ENCODE measurements around the gene ELOB. TPM values are rescaled to one million over a fixed set of nuclear protein-coding genes. Genes with fewer than 3 reads are reported as not detected.

Gene ELOB
- total RNA-seq, 2 donors from 2014 or later: 209 to 336 TPM

DNA sequence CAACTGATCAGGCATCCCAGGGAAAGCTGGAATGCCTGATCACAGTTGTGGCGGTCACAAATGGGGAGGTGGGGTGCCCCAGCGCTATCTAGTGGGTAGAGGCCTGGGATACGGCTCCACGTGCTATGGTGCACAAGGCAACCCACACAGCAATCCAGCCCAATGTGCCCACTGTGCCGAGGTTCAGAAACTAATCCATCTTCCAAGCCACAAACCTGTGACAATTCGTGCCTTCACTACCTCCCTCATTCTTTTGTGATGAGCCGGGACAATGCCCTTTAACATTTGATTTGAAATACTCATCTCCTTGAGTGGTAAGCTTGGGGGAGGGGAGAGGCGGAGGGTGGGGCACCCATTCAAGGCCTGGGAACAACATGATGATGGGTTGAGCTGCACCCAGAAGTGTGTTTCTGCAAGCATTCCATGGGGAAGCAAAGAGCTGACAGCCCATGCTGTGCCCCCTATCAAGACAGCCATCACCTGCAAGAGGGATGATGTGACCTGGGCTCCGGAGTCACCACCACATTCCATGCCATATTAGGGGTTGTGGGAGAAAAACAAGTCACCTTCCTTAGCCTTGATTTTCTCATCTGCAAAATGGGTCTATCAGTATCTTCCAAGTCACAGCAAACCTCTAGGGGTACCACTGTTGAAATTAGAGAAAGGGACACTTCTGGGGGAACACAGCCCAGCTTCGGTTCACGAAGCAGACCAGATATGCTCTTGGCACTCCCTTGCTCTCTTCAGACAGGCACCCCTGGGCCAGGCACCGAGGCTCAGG, 3.7 kb downstream of the ELOB start:
- no peak for ATAC-seq
- intact Hi-C loops (cut with DNase I, micrococcal nuclease): no loop called here
- DNase-seq: no peak

DNA sequence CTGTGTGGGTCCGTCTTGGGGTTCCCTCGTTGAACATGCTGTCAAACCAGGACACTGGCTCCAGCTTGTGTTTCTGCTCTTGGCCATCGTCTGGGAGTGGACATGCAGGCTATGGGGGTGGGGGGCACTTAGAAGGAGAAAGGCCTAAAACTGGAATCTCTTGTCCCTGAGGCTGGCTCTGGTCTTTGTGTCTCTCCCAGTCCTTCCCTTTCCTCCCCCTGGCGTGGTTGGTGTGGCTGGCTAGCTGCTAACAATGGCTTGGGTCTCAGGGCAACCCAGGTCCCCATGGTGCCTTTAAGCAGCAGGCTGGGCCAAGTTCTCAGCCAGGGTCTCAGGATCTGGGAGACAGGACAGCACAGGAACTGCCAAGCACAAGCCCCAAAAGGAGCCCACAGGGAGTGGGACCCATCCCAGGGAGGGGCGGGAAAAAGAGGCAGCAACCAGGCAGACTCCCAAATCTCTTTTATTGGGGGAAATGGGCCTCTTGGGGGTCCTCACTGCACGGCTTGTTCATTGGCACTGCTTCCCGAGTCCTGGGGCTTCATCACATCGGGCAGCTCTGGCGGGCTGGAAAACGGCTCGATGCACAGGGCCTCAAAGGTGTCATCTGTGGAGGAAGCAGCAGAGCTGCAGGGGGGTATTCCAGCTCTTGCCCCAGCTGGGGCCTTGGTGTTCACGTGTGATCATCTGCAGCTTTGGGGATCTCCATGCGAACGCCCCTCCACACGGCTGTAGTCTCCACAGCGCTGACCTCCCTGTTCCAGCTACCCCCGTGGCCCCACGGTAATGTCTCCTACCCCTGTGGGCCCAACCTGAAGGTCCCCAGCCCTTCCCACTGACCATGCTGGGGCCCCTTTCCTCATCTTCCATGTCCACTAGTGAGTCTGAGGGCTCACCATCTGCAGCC, 5.3 kb downstream of the ELOB start:
- DNase-seq (no peak), ATAC-seq (no peak)
- intact Hi-C loops (cut with DNase I, micrococcal nuclease): no loop called here

DNA sequence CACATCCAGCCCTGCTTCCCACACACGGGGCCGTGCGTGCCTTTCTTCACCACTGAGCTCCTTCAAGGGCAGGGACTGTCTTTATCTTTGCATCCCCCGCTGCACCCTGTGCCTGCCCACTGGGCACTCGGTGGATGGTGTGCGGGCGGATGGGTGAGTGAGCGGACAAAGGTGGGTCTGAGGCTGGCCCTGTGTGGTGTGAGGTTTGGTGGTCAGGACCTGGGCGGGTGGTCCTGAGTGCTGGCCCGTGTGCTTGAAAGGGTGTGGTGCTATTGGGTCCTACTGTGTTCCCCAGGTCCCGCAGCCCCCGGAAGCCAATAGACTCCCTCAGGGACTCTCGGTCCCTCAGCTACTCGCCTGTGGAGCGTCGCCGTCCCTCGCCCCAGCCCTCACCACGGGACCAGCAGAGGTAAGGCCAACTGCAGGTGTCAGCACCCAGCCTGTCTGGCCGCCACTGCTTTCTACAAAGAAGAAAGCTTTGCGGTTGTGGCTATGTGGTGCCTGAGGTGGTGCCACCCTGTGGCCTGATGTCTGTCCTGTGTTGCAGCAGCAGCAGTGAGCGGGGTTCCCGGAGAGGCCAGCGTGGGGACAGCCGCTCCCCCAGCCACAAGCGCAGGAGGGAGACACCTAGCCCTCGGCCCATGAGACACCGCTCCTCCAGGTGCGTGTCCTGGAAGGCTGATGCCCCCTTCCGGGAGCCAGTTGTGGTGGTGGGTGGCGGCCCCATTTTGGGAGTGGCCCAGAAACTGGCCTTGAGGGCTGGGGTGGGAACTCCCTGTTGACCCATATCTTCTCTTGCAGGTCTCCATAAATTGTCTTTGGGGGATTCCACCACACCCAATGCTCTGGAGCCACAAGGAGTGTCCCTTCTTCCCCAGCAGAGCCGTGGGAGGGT, 6.8 kb downstream of the ELOB start:
- DNase-seq: no peak
- intact Hi-C loops (cut with DNase I, micrococcal nuclease): no loop called here
- ATAC-seq: peak; percentile 24

DNA sequence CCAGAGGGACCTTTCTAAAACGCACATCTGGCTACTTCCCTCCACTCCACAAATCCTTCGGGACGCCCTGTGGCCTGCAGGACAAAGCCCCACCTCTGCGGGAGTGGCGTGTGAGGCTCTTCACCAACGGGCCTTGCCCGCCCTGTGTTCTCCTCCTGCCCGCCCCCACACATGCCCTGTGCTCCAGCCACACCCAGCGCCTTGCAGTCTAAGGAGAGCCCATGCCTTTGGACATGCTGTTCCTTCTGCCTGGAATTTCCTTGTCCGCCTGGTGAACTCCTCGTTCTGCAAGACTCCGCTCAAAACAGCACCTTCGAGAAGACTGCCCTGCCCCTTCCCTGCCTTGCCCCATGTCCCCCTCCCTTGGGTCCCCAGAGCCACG, 7.4 kb downstream of the ELOB start:
- intact Hi-C loops (cut with DNase I, micrococcal nuclease): no loop called here
- ATAC-seq (peak; percentile 92), DNase-seq (peak; percentile 86 to 93)

DNA sequence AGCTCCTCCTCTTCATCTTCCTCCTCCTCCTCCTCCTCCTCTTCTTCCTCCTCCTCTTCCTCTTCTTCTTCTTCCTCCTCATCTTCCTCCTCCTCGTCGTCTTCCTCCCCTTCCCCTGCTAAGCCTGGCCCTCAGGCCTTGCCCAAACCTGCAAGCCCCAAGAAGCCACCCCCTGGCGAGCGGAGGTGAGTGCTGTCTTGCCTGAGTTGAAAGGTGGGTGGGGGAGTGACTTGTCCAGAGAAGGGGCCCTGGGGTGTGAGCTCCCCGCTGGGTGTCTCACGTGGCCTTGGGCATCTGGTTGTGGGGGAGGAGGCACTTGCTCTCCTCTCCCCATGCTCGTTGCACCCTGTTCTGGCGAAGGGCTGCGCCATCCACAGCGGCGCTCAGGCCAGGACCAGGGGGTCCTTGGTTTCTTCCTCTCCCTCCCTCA, 8.0 kb downstream of the ELOB start:
- ATAC-seq: peak; percentile 1
- intact Hi-C loops (cut with DNase I, micrococcal nuclease): no loop called here
- DNase-seq: no peak

DNA sequence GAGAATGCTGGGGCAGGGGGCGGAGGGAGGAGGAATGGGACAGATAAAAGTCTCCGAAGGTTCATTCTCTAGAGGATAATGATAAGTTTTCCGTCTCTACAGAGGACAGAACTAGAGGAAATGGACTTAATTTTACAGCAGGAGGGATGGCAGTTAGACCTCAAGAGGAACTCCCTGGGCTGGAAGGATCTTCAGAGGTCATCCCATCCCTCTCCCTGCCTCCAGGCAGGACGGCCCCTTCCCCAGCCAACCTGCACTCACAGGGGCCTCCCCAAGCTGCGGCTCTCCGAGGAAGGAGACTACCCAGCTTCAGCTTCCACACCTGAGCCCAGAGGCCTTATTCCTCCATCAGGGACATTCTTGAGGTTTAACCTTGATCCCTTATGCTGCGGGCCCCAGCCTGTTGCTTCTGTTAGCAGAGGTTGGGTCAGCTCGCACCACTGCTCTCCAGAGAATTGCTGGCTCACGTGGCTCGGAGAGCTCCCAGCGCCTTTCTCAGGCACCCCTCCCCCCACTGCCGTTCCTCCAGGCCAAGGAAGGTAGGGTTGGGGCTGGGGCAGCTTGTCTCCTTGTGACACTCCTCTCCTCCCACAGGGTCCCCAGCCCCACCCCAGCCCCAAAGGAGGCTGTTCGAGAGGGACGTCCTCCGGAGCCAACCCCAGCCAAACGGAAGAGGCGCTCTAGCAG, 8.5 kb downstream of the ELOB start:
- intact Hi-C loops (cut with DNase I, micrococcal nuclease): no loop called here
- no peak for ATAC-seq
- peak in 1 of 2 donors; percentile 17 for DNase-seq

DNA sequence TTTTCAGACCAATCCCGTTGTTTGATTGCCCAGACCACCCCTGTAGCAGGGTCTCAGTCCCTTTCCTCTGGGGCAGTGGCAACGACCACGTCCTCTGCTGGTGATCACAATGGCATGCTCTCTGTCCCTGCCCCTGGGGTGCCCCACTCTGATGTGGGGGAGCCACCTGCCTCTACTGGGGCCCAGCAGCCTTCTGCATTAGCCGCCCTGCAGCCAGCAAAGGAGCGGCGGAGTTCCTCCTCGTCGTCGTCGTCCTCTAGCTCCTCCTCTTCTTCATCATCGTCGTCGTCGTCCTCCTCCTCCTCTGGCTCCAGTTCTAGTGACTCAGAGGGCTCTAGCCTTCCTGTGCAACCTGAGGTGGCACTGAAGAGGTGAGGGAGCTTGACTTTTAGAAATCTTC, 9.2 kb downstream of the ELOB start:
- intact Hi-C loops (cut with DNase I, micrococcal nuclease): no loop called here
- DNase-seq: no peak
- no peak for ATAC-seq

DNA sequence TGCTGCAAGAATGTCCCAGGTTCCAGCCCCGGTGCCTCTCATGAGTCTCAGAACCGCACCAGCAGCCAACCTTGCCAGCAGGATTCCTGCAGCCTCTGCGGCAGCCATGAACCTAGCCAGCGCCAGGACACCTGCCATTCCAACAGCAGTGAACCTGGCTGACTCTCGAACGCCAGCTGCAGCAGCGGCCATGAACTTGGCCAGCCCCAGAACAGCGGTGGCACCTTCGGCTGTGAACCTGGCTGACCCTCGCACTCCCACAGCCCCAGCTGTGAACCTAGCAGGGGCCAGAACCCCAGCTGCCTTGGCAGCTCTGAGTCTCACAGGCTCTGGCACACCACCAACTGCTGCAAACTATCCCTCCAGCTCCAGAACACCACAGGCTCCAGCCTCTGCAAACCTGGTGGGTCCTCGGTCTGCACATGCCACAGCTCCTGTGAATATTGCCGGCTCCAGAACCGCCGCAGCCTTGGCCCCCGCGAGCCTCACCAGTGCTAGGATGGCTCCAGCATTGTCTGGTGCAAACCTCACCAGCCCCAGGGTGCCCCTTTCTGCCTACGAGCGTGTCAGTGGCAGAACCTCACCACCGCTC, 9.8 kb downstream of the ELOB start:
- DNase-seq (no peak), ATAC-seq (no peak)
- intact Hi-C loops (cut with DNase I, micrococcal nuclease): no loop called here

DNA sequence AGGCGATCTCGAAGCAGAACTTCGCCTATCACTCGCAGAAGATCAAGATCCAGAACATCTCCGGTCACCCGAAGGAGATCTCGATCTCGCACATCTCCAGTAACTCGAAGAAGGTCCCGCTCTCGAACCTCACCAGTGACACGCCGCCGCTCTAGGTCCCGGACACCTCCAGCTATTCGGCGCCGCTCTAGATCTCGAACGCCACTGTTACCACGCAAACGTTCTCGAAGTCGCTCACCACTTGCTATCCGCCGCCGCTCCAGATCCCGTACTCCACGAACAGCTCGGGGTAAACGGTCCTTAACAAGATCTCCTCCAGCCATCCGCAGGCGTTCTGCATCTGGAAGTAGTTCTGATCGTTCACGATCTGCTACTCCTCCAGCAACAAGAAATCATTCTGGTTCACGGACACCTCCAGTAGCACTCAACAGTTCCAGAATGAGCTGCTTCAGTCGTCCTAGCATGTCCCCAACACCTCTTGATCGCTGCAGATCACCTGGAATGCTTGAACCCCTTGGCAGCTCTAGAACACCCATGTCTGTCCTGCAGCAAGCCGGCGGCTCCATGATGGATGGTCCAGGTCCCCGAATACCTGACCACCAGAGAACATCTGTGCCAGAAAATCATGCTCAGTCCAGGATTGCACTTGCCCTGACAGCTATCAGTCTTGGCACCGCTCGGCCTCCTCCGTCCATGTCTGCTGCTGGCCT, 10.5 kb downstream of the ELOB start:
- intact Hi-C loops (cut with DNase I, micrococcal nuclease): no loop called here
- no peak for ATAC-seq
- DNase-seq: no peak

DNA sequence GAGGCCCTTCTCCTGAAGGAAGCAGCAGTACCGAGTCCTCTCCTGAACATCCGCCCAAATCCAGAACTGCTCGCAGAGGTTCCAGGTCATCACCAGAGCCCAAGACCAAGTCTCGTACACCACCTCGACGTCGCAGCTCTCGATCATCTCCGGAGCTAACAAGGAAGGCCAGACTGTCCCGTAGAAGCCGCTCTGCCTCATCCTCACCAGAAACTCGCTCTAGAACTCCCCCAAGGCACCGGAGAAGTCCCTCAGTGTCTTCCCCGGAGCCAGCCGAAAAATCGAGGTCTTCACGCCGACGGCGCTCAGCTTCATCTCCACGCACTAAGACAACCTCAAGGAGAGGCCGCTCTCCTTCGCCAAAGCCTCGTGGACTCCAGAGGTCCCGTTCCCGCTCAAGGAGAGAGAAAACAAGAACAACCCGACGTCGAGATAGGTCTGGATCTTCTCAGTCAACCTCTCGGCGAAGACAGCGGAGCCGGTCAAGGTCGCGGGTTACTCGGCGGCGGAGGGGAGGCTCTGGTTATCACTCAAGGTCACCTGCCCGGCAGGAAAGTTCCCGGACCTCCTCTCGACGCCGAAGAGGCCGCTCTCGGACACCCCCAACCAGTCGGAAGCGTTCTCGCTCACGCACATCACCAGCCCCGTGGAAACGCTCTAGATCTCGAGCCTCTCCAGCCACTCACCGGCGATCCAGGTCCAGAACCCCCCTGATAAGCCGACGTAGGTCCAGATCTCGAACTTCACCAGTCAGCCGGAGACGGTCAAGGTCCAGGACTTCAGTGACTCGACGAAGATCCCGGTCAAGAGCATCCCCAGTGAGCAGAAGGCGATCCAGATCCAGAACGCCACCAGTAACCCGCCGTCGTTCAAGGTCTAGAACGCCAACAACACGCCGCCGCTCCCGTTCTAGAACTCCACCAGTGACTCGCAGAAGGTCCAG, 11.3 kb downstream of the ELOB start:
- no peak for DNase-seq
- ATAC-seq: no peak
- intact Hi-C loops (cut with DNase I, micrococcal nuclease): no loop called here

DNA sequence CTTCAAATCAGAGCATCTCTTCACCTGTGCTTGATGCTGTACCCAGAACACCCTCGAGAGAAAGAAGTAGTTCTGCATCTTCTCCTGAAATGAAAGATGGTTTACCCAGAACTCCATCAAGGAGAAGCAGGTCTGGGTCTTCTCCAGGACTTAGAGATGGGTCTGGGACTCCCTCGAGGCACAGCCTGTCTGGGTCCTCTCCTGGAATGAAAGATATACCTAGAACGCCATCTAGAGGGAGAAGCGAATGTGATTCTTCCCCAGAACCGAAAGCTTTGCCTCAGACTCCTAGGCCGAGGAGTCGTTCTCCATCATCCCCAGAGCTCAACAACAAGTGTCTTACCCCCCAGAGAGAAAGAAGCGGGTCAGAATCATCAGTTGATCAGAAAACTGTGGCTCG, 12.4 kb downstream of the ELOB start:
- intact Hi-C loops (cut with DNase I, micrococcal nuclease): no loop called here
- DNase-seq (no peak), ATAC-seq (no peak)

DNA sequence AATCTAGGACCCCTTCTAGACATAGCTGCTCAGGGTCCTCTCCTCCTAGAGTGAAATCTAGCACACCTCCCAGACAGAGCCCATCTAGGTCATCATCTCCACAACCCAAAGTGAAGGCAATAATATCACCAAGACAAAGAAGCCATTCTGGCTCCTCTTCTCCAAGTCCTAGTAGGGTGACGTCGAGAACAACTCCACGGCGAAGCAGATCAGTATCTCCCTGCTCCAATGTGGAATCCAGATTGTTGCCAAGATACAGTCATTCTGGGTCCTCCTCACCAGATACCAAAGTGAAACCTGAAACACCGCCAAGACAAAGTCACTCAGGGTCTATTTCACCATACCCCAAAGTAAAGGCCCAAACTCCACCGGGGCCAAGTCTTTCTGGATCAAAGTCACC, 13.9 kb downstream of the ELOB start:
- ATAC-seq (no peak), DNase-seq (no peak)
- intact Hi-C loops (cut with DNase I, micrococcal nuclease): no loop called here

DNA sequence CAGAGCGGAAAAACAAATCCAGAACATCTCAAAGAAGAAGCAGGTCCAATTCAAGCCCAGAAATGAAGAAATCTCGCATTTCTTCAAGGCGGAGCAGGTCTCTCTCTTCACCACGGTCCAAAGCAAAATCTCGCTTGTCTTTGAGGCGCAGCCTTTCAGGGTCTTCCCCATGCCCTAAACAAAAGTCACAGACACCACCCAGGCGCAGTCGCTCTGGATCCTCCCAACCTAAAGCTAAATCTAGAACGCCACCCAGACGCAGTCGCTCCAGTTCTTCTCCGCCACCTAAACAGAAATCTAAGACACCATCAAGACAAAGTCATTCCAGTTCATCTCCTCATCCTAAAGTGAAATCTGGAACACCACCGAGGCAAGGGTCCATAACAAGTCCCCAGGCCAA, 14.4 kb downstream of the ELOB start:
- no peak for ATAC-seq
- intact Hi-C loops (cut with DNase I, micrococcal nuclease): no loop called here
- DNase-seq: no peak

DNA sequence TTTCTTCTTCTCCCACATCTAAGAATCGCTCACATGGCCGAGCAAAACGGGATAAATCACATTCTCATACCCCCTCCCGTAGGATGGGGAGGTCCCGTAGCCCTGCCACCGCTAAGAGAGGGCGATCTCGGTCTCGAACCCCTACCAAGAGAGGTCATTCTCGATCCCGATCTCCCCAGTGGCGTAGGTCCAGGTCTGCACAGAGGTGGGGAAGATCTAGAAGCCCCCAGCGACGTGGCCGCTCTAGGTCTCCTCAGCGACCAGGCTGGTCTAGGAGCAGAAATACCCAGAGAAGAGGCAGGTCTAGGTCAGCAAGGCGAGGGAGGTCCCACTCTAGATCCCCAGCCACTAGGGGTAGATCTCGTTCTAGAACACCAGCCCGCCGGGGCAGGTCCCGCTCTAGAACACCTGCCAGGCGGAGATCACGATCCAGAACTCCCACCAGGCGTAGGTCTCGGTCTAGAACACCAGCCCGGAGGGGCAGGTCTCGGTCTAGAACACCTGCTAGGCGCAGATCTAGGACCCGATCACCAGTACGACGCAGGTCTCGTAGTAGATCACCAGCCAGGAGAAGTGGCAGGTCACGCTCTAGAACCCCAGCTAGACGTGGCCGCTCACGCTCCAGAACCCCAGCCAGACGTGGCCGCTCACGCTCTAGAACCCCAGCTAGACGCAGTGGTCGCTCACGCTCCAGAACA, 15.0 kb downstream of the ELOB start:
- intact Hi-C loops (cut with DNase I, micrococcal nuclease): no loop called here
- ATAC-seq (no peak), DNase-seq (no peak)

DNA sequence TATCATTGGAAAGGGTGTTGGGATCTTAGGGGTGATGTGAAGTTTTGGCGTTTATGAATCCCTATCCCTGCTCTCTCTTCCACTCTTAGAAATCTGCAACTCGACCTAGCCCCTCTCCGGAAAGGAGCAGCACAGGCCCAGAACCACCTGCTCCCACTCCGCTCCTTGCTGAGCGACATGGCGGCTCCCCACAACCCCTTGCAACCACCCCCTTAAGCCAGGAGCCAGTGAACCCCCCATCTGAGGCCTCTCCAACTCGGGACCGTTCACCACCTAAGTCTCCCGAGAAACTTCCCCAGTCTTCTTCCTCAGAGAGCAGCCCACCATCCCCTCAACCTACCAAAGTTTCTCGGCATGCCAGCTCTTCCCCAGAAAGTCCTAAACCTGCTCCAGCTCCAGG, 15.6 kb downstream of the ELOB start:
- intact Hi-C loops (cut with DNase I, micrococcal nuclease): no loop called here
- ATAC-seq: no peak
- DNase-seq: no peak

DNA sequence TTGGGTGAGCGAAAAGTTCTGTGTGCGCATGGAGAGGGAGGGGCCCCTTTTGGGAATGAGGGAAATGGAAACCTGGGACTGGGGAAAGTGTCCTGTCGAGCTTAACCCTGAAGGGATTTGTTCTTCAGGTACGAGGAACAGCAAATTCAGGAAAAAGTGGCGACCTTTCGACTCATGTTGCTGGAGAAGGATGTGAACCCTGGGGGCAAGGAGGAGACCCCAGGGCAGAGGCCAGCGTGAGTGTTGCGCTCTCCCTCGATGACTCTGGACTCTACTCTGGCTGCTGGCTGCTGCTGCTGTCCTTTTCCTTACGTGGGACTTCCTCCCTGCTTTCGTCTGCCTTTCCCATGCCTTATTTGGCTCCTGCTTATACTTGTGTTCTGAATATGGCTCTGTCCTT, 19.7 kb downstream of the ELOB start:
- intact Hi-C loops (cut with DNase I, micrococcal nuclease): no loop called here
- ATAC-seq (no peak), DNase-seq (no peak)
